ENCODE results near the gene ALK.

Gene ALK

GRCh38 chr2:29598978-29599377 lies 322.4 kb downstream of the ALK start:
- no peak for DNase-seq

- no peak for DNase-seq
Measured at GRCh38 chr2:29597035-29597434, 324.4 kb downstream of the ALK start.

DNA sequence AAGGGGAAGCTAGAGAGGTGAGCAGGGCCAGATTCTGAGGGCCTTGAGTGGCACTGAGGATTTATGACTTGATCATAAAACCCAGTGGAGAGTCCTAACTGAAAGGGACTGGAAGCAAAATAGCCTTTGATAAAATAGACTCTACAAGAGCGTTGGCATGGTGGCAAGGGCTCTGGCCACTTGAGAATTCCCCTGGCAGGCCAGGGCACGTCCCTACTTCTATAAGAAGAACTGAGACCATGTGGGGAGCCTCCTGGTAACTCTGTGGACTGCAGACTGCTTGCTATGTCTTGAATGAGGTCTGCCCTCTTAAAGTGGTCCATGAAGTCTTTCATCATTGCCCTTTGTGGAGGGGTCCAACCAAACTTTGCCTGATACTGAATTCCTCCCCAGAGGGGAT lies 324.8 kb downstream of the ALK start:
- DNase-seq: no peak

DNA sequence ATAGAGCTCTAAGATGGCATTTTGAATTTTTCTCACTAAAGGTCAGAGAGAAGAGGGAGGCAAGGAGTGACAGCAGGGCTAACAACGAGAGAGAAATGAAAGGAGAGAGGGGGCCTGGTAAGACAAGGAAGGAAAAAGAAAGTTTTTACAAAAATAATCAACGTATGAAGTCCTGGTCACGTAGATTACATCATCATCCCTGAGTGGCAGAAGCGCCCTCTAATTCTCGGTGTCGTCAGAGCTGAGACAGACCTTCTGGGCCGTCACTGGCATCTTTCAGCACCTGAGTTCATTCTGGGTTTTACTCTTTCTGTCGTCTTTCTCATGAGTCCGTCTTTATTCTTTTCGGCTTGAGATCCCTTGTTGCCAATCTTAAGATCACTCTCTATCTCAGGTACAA lies 329.8 kb downstream of the ALK start:
- no peak for DNase-seq

- no peak for DNase-seq
Measured at GRCh38 chr2:29590211-29590610, 331.2 kb downstream of the ALK start.

GRCh38 chr2:29589440-29590103 lies 331.8 kb downstream of the ALK start:
- DNase-seq: no peak

DNA sequence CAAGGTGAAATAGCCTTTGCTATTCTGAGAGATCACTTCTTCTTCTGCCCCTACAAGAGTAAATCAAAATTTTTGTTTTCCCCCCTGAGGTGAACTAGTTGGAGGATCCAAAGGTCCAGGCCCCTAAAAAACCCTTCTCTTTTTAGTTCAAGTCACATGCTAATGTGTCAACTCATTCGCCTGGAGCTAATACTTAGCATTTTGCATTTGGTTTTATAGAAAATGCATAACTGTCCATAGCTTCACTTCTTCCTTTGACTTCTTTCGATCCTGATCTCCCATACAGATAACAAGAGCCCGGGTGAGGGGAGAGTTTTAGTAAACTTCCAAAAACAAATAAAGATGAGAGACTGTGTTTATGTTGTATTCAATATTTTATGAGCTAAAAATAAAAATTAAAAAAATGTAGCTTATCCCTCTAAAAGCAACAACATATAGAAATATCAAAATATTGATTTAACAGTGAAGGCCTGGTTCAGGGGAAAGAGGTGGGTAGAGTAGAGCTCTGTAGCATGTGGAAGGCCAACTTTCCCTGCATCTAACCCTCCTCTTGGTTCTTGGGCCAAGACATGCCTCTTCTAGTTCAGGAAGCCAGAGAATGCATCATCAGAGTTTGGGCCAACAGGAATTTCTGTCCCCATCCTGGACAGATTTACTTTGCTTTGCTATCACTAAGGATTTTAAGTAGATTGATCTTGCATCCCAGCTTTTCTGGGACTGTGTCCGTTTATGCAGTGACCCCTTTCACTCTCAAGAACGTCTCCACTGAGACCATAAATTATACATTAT lies 333.8 kb downstream of the ALK start:
- no peak for DNase-seq

GRCh38 chr2:29586919-29587318 lies 334.5 kb downstream of the ALK start:
- DNase-seq: no peak

DNA sequence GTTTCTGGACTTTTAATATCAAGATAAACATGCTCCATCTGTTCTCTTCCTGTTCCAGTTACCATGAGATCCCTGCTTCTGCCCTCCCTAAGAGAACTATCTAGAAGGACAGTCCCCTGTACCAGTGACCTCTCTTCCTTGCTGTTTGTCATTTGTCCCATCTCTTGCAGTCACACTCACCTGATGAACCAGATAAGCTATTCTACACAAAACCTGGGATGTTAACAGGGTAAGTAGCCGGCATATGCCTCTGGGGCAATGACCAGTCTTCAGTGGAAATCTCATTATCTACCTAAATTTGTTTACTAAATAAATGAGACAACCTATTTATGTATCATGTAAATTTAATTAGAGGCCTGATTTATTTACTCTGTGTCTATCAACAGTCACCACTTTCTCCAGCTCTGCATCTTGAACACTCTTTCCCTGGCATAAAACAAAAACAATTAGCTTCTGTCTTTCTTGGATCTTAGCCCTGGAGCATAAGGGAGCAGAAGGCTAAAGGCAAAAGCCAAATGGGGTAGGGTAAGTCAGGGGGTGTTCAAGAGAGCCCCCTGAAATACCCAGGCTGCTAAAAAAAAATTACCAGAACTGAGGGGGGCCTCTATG lies 337.7 kb downstream of the ALK start:
- DNase-seq: no peak

GRCh38 chr2:29583104-29583503 lies 338.3 kb downstream of the ALK start:
- DNase-seq: no peak

DNA sequence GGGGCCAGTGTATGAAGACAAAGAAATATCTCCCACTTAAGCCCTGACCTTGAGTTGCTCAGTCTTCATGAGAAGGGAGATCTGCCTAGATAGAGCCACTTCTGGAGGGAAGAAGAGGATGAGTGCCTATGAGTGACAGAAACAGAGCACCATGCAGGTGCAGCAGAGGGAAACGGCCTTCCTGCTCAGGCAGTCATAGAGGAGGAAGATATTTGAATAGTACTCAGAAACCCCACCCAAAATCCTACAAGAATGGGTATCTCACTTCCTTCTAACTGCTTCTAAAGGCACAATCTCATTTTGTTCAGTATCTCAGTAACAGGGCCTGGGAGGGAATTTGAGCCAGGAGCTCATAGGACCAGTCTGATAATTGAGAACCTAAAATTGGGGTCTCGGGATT lies 339.3 kb downstream of the ALK start:
- DNase-seq: no peak

- no peak for DNase-seq
Measured at GRCh38 chr2:29580223-29580622, 341.2 kb downstream of the ALK start.

DNA sequence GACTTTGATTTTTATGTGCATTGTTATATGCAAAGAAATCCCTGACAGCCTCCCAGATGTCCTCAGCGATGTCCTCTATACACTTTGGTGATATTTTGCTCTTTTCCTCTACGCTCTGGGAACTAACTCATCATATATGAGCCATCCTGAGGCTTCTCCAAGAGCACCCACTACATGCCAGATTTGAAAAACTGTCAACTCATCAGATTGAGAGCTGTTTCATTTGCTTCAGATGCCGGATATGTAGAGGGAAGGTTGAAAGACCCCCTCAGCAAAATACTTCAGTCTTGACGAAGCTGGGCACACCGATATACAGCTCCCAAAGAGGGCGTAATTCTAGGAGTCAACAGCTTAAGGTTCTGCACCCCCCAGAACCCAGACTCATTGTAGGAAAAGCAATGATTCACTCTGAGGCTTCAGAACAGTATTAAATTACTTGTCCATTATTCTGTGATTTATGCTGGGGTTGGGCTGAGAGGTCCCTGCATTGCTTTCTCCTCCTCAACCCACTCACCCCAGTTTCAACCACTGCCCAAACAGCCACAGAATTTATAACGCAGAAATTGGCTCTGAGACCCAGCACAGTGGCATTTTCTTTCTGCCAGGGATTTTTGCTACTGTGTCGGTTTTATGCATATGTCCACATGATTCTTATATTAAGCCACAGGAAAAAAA lies 341.8 kb downstream of the ALK start:
- DNase-seq: no peak

GRCh38 chr2:29578084-29578598 lies 343.2 kb downstream of the ALK start:
- no peak for DNase-seq

DNA sequence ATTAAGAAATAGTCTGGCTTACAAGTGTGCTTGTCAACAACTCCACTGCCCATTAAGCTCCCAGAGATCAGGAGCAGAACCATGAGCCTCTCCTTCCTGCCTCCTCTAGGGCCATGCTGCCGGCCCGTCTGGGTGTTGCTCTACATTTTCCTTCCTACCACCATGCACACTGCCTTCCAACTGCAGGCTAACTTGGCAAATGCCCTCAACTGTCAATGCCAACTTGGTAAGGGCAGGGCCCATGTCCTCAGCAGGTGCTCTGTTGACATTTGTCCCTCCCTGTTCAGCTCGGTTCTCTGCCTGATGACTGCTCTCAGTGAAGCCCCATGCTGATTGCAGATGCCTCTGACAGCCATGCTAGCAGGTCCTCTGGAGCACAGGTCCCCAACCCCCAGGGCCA lies 345.2 kb downstream of the ALK start:
- DNase-seq: no peak

DNA sequence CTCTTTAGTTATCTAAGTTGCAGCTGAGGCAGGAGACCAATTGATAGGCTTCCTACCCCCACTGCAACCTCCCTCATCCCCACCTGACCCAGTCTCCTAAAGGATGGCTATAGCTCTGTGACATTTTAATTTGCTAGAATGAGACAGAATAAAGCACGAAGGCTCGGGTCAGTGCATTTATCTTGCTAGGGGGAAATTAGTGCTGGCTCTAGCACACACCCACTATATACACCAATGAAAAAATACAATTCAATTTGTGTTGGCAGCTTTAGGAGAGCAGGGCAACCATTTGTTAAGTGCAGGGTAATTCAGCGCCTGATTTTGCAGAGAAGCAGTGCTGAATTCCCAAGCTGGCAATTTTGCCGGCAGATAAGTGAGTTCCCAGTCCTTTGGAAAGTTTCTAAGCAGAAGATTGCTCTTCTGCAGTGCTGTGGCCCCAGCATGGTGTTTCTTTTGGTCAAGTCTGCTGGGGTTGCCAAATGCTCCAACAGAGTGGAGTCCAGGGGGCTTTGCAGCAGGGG lies 346.0 kb downstream of the ALK start:
- DNase-seq: no peak

GRCh38 chr2:29573612-29574011 lies 347.8 kb downstream of the ALK start:
- DNase-seq: no peak

DNA sequence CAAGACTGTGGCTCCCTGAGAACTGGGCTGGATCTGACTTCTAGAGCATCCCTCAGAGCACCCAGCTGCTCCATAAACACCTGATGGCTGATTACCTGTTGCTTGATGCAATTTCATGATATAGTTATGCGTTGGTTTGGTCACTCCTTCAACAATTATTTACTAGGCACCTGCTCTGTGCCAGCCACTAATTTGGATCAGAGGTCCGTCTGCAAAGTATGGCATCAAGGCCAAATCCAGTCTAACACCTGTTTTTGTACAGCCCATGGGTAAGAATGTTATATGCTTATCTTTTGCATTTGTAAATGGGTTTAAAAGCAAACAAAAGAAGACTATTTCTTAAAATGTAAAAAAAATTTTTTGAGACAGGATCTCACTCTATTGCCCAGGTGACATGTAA lies 348.2 kb downstream of the ALK start:
- no peak for DNase-seq

GRCh38 chr2:29570539-29570938 lies 350.8 kb downstream of the ALK start:
- DNase-seq: no peak

DNA sequence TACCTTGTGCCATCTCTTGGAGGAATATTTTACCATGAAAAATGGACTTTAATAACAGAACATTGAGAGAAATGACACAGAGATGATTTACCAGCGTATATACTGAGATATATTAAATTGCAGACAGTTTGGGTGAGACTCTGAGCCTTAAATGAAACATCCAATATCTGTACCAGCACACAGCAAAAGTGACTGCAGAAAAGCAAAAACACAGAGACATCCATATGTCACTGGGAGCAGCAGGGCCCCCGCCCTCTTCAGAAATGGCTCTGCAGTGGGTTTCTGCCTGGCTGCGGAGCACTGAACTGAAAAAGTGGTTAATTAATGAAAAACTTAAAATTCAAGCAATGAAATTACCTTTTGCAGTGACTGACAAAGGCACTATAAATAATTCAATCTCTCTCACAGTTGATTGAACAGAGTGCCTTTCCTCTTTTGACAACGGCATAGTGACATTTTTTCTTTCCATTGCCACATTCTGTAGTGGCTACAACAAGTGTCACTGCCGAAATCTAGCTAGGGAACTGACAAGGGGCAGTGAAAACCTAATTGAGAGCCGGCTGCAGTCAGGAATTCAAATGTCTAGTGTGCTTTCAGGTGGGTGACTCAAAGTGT lies 353.4 kb downstream of the ALK start:
- DNase-seq: no peak

DNA sequence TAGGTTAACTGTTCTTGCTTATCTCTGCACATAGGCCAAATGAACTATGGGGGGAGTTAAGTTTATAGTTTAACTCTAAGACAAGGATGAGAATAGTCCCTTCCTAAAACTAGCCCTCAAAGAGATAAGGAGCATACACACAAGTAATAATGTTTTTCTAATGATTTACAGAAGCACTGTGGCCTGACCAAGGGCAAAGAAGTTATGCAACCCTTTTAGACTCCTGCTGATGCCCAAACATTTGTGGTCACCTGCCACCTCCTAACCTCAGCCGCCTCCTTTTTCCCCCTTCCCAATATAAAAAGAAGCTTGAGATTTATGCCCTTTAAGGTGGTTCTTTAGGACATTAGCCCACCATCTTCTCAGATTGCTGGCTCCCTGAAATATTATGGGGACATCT lies 357.7 kb downstream of the ALK start:
- no peak for DNase-seq

DNA sequence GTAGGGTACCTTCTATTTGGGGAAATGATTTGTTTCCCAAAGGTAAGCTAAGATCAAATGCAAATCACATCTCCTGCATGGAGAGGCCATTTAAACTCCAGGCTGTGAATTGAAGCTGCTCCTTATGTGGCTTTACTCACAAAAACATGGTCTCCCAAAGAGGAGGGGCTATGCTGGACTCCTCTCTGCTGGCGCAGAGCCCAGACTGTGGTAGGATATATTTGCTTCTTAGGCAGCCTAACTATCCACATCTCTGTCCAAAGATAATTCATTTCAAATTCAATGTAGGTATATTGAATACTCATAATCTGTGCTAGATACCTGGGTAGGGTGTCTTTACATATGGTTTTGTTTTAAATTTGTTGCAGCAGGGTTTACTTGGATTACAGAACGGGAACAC lies 358.5 kb downstream of the ALK start:
- no peak for DNase-seq

DNA sequence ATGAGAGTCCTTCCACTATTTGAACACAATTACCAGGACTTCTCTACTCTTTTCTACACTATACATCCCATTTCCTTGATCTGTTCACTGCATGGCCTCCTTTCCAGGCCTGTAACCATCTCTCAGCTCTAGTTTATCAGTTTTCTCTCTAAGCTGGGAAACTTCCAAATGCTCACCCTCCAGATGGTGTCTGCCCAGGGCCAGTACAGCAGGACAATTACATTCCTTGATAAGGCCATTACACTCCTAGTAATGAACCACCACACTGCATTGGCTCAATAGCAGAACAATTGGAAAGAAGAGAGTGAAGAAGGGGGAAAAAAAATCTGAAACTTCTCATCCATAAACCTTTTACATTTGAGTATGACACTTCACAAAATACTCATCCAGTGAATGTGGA lies 359.1 kb downstream of the ALK start:
- no peak for DNase-seq

Data from NCI-H2171 treated with DMSO at 0.1 percent for 48 hours (cell line).